ENCODE measurements around the gene RFX1.

Gene RFX1

GRCh38 chr19:13929340-13929739 is 76.8 kb downstream of the RFX1 start:
- ATAC-seq, result no peak; the same call in 2 of the 3 replicates
- no peak for TF ChIP-seq GLIS3 (CRISPR knock-in tag; IDR thresholded peaks at IDR 0.05)
- no peak for TF ChIP-seq ZFP30 (CRISPR knock-in tag; IDR thresholded peaks at IDR 0.05)
- no peak for TF ChIP-seq ARNTL (CRISPR knock-in tag; IDR thresholded peaks at IDR 0.05; ENCODE audit: borderline replicate concordance, low read depth)
- no peak for TF ChIP-seq ZNF8 (CRISPR knock-in tag; IDR thresholded peaks at IDR 0.05)
- no peak for TF ChIP-seq ZFP3 (CRISPR knock-in tag; IDR thresholded peaks at IDR 0.05)

GRCh38 chr19:13926715-13927114 is 79.4 kb downstream of the RFX1 start:
- ATAC-seq, result no peak

GRCh38 chr19:13926010-13926409 is 80.1 kb downstream of the RFX1 start:
- no peak for TF ChIP-seq BACH2 (CRISPR knock-in tag; IDR thresholded peaks at IDR 0.05; ENCODE audit: borderline replicate concordance)
- TF ChIP-seq ZNF8 (CRISPR knock-in tag; IDR thresholded peaks at IDR 0.05), result no peak
- TF ChIP-seq ZC3H10 (CRISPR knock-in tag; IDR thresholded peaks at IDR 0.05), result no peak
- no peak for TF ChIP-seq ISL1 (CRISPR knock-in tag; IDR thresholded peaks at IDR 0.05)
- no peak for TF ChIP-seq GLIS3 (CRISPR knock-in tag; IDR thresholded peaks at IDR 0.05)
- TF ChIP-seq OSR1 (CRISPR knock-in tag; IDR thresholded peaks at IDR 0.05), result no peak
- TF ChIP-seq ZFP30 (CRISPR knock-in tag; IDR thresholded peaks at IDR 0.05), result no peak
- no peak for TF ChIP-seq POU6F1 (CRISPR knock-in tag; IDR thresholded peaks at IDR 0.05; ENCODE audit: borderline replicate concordance, low read depth)
- no peak for TF ChIP-seq TOX (CRISPR knock-in tag; IDR thresholded peaks at IDR 0.05; ENCODE audit: borderline replicate concordance)
- no peak for TF ChIP-seq TCF4 (CRISPR knock-in tag; IDR thresholded peaks at IDR 0.05; ENCODE audit: borderline replicate concordance)
- TF ChIP-seq PATZ1 (CRISPR knock-in tag; IDR thresholded peaks at IDR 0.05; ENCODE audit: borderline replicate concordance), result no peak
- no peak for TF ChIP-seq CSRNP3 (CRISPR knock-in tag; IDR thresholded peaks at IDR 0.05)
- TF ChIP-seq CREB5 (CRISPR knock-in tag; IDR thresholded peaks at IDR 0.05; ENCODE audit: low read depth), result no peak
- no peak for ATAC-seq

More at GRCh38 chr19:13926715-13927114, 79.4 kb downstream of the RFX1 start:
- TF ChIP-seq TSHZ2 (CRISPR knock-in tag; IDR thresholded peaks at IDR 0.05) (no peak), CSDC2 (CRISPR knock-in tag; IDR thresholded peaks at IDR 0.05) (no peak), OSR1 (CRISPR knock-in tag; IDR thresholded peaks at IDR 0.05) (no peak), ZFP30 (CRISPR knock-in tag; IDR thresholded peaks at IDR 0.05) (no peak), ZFP3 (CRISPR knock-in tag; IDR thresholded peaks at IDR 0.05) (no peak), ARNTL (CRISPR knock-in tag; IDR thresholded peaks at IDR 0.05; ENCODE audit: borderline replicate concordance, low read depth) (no peak)

- TF ChIP-seq TCF4 (CRISPR knock-in tag; IDR thresholded peaks at IDR 0.05; ENCODE audit: borderline replicate concordance) (no peak), PATZ1 (CRISPR knock-in tag; IDR thresholded peaks at IDR 0.05; ENCODE audit: borderline replicate concordance) (no peak), CSDC2 (CRISPR knock-in tag; IDR thresholded peaks at IDR 0.05) (no peak), ZNF8 (CRISPR knock-in tag; IDR thresholded peaks at IDR 0.05) (no peak), CREB5 (CRISPR knock-in tag; IDR thresholded peaks at IDR 0.05; ENCODE audit: low read depth) (no peak), ZNF565 (CRISPR knock-in tag; conservative IDR thresholded peaks at IDR 0.05; ENCODE audit: low read depth) (no peak), POU6F1 (CRISPR knock-in tag; IDR thresholded peaks at IDR 0.05; ENCODE audit: borderline replicate concordance, low read depth) (no peak), SNAI2 (CRISPR knock-in tag; IDR thresholded peaks at IDR 0.05) (no peak), OSR1 (CRISPR knock-in tag; IDR thresholded peaks at IDR 0.05) (no peak), ZC3H10 (CRISPR knock-in tag; IDR thresholded peaks at IDR 0.05) (no peak)
- no peak for ATAC-seq
Observed at GRCh38 chr19:13923194-13923987, 82.7 kb downstream of the RFX1 start.

Measured in SK-N-SH treated with all-trans-retinoic acid at 6 μM for 48 hours (cell line).